Mesendoderm (in vitro differentiated cells): ENCODE results near the gene ABI3BP.

ENCODE experiments used
- DNase-seq: peaks from one replicate; pipeline ENCODE4 v3.0.0; 2013
- H2AK5ac ChIP-seq: 2 replicates; pipeline ENCODE4 v1.6.1; 2013; ENCODE audit warnings: low read length, inconsistent platforms
- H2BK120ac ChIP-seq: 2 replicates; pipeline ENCODE4 v1.6.1; 2013; ENCODE audit warnings: low read depth, mild to moderate bottlenecking, low read length, moderate library complexity, mixed read lengths
- H2BK15ac ChIP-seq: replicated peaks from 2 replicates; pipeline ENCODE4 v1.6.1; 2013; ENCODE audit warnings: low read depth, mild to moderate bottlenecking, moderate library complexity
- H2BK5ac ChIP-seq: 2 replicates; pipeline ENCODE4 v1.6.1; 2013; ENCODE audit warnings: low read length, inconsistent platforms
- H3K18ac ChIP-seq: 2 replicates; pipeline ENCODE4 v1.6.1; 2013; ENCODE audit warnings: mild to moderate bottlenecking, low read length, mixed read lengths
- H3K23ac ChIP-seq: one replicate; pipeline ENCODE4 v1.6.1; 2013; ENCODE audit warnings: low read length
- H3K27ac ChIP-seq: 2 replicates; pipeline ENCODE4 v1.5.1; 2013; ENCODE audit warnings: low read depth, mild to moderate bottlenecking, inconsistent platforms, low read length, moderate library complexity
- H3K27me3 ChIP-seq: 2 replicates; pipeline ENCODE4 v1.6.1; 2013; ENCODE audit warnings: low read length, control low read depth, mild to moderate bottlenecking, inconsistent platforms; ENCODE audit not compliant: insufficient read depth, poor library complexity
- H3K36me3 ChIP-seq: 2 replicates; pipeline ENCODE4 v1.6.1; 2013; ENCODE audit warnings: low read length, inconsistent platforms; ENCODE audit not compliant: control insufficient read depth, insufficient read depth
- H3K4ac ChIP-seq: one replicate; pipeline ENCODE4 v1.6.1; 2013; ENCODE audit warnings: low read depth, mild to moderate bottlenecking, low read length, moderate library complexity
- H3K4me1 ChIP-seq: 2 replicates; pipeline ENCODE4 v1.6.1; 2013; ENCODE audit warnings: low read depth, low read length, inconsistent platforms; ENCODE audit not compliant: control insufficient read depth
- H3K4me2 ChIP-seq: 2 replicates; pipeline ENCODE4 v1.6.1; 2013; ENCODE audit warnings: low read length
- H3K4me3 ChIP-seq: 2 replicates; pipeline ENCODE4 v1.5.1; 2013; ENCODE audit warnings: mild to moderate bottlenecking, low read length
- H3K56ac ChIP-seq: one replicate; pipeline ENCODE4 v1.6.1; 2013; ENCODE audit warnings: low read length
- H3K79me1 ChIP-seq: 2 replicates; pipeline ENCODE4 v1.6.1; 2013; ENCODE audit warnings: low read length, inconsistent platforms
- H3K79me2 ChIP-seq: 2 replicates; pipeline ENCODE4 v1.6.1; 2013; ENCODE audit warnings: mild to moderate bottlenecking, low read length; ENCODE audit not compliant: control insufficient read depth, insufficient read depth
- H3K9ac ChIP-seq: 2 replicates; pipeline ENCODE4 v1.6.1; 2013; ENCODE audit warnings: low read length, inconsistent platforms
- H4K5ac ChIP-seq: one replicate; pipeline ENCODE4 v1.6.1; 2013; ENCODE audit warnings: low read length
- H4K8ac ChIP-seq: one replicate; pipeline ENCODE4 v1.6.1; 2013; ENCODE audit warnings: low read depth, mild to moderate bottlenecking, control low read depth, low read length, moderate library complexity
- WGBS: extraction: QIAGEN DNeasy Blood & Tissue Kit; methylation state at CpG from one replicate; pipeline ENCODE4 v1.1.7; 2013; ENCODE audit warnings: low lambda C conversion rate, missing lambda C conversion rate; ENCODE audit not compliant: insufficient coverage; ENCODE audit errors: extremely low coverage; 5-methylcytosine and 5-hydroxymethylcytosine counted together

The ABI3BP gene

DNA sequence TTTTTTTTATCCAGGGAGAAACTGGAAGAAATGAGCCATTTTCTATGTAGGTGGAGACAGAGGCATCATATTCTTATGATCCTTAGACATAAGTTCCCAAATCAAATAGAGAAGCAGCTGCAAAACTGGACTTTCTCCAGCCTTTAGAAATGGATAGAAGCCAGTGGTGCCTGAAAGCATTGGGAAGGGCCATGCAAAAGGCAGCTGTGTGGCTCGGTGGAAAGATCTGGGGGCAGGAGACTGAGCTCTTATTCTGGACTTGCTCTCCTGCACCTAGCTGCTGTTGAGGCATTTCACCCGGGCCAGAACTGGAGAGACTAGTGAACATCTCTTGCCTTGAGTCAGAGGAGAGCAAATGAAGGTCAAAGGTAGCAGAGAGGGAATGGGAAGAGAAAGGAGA is 210.9 kb downstream of the ABI3BP start:
- no peak overlapping the region for H3K9ac ChIP-seq
- no peak overlapping the region for H2AK5ac ChIP-seq
- no peak overlapping the region for H3K23ac ChIP-seq
- H2BK5ac ChIP-seq, result no peak overlapping the region
- no peak for DNase-seq
- no peak overlapping the region for H2BK120ac ChIP-seq
- H3K4me3 ChIP-seq, result no peak overlapping the region
- no peaks in the 10 kb centered on the region for H3K27me3 ChIP-seq
- H3K36me3 ChIP-seq, result no peaks in the 10 kb centered on the region
- H4K8ac ChIP-seq, result no peak overlapping the region
- H4K5ac ChIP-seq, result no peak overlapping the region
- H3K79me2 ChIP-seq, result no peaks in the 10 kb centered on the region
- no peaks in the 10 kb centered on the region for H3K79me1 ChIP-seq
- no peak overlapping the region for H3K27ac ChIP-seq
- H3K4ac ChIP-seq, result no peak overlapping the region
- no peak overlapping the region for H2BK15ac ChIP-seq
- H3K56ac ChIP-seq, result no peak overlapping the region
- H3K18ac ChIP-seq, result no peak overlapping the region
- H3K4me2 ChIP-seq, result no peak overlapping the region
- no peaks in the 10 kb centered on the region for H3K4me1 ChIP-seq
- WGBS, result no CpG with 5 or more reads among the region's 2 CpGs

DNA sequence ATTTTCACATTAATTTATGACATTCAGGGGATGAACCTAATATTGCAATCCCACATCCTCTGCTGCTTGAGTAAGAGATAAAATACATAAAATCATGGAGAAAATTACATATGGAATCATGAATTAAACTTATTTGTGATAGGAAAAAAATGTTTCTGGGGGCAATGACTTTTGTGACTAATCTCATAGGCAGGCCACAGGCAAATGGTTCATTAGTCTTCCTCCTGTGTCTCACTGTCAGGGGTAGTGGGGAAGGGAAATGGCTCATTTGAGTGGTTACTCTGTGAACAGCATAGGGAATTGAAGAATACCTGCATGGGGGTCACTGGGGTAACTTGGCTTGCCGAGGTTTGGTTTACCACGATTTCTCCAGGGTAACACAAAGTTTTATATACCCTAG is 211.9 kb downstream of the ABI3BP start:
- Histone ChIP-seq H2AK5ac (no peak overlapping the region), H3K79me1 (no peaks in the 10 kb centered on the region), H3K27ac (no peak overlapping the region), H3K4me2 (no peak overlapping the region), H3K18ac (no peak overlapping the region), H3K27me3 (no peaks in the 10 kb centered on the region), H3K4ac (no peak overlapping the region), H2BK15ac (no peak overlapping the region), H3K56ac (no peak overlapping the region), H3K36me3 (no peaks in the 10 kb centered on the region), H3K9ac (no peak overlapping the region), H3K23ac (no peak overlapping the region), H4K5ac (no peak overlapping the region), H2BK120ac (no peak overlapping the region), H4K8ac (no peak overlapping the region), H3K4me3 (no peak overlapping the region), H2BK5ac (no peak overlapping the region), H3K4me1 (no peaks in the 10 kb centered on the region), H3K79me2 (no peaks in the 10 kb centered on the region)
- WGBS, result no CpG with 5 or more reads among the region's 2 CpGs
- DNase-seq, result peak; percentile 7

DNA sequence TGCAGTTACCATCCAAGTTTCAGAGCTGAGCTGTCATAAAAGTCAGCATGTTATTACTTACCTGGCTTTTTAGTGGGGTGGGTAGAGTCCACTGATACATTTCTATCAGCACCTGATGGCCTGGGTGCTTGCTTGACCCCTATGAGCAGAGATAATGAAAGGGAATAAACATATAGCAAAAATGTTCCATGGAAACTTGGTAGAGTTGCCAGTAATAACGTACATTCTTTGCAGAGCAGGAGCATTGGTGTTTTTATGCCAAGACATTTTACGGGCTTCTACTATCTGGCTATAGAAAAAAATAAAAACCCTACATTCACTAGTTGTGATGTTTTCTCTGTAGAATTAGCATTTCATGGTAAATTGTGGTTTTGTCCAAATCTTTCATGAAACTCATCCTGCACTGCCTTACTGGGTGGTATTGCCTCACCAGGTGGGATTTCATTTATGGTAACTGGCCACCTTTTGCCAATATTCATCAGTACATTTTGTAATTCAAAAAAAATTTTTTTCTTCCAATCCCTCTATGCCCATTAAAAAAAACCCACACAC is 213.1 kb downstream of the ABI3BP start:
- Histone ChIP-seq H2BK5ac (no peak overlapping the region), H3K27me3 (no peaks in the 10 kb centered on the region), H3K79me2 (no peaks in the 10 kb centered on the region), H4K5ac (no peak overlapping the region), H3K79me1 (no peaks in the 10 kb centered on the region), H3K4me2 (no peak overlapping the region), H2BK15ac (no peak overlapping the region), H3K9ac (no peak overlapping the region), H3K4ac (no peak overlapping the region), H3K4me1 (no peaks in the 10 kb centered on the region), H3K36me3 (no peaks in the 10 kb centered on the region), H3K56ac (no peak overlapping the region), H2AK5ac (no peak overlapping the region), H3K27ac (no peak overlapping the region), H3K4me3 (no peak overlapping the region), H4K8ac (no peak overlapping the region), H3K18ac (no peak overlapping the region), H2BK120ac (no peak overlapping the region), H3K23ac (no peak overlapping the region)
- DNase-seq, result no peak
- WGBS, result no CpG with 5 or more reads among the region's 2 CpGs

DNA sequence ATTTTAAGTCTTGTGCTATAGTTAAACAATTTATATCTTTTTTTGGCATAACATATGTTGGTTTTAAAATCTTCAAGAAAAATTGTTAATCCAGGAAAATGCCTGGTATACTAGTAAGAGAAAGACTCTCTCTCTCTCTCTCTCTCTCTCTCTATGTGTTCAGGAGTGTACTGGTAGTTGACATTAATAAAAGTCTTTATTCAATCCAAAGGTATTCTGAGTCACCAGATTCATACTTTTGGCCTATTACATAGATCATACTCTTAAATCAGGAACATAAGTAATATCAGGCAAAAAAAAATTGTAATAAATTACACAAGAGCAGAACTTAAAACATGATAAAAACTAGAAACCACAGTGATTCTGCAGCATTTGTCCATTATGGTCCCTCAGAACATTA is 213.7 kb downstream of the ABI3BP start:
- Histone ChIP-seq H2BK120ac (no peak overlapping the region), H4K8ac (no peak overlapping the region), H3K27me3 (no peaks in the 10 kb centered on the region), H2BK5ac (no peak overlapping the region), H2AK5ac (no peak overlapping the region), H4K5ac (no peak overlapping the region), H3K56ac (no peak overlapping the region), H2BK15ac (no peak overlapping the region), H3K4ac (no peak overlapping the region), H3K79me2 (no peaks in the 10 kb centered on the region), H3K9ac (no peak overlapping the region), H3K4me1 (no peaks in the 10 kb centered on the region), H3K4me2 (no peak overlapping the region), H3K4me3 (no peak overlapping the region), H3K79me1 (no peaks in the 10 kb centered on the region), H3K36me3 (no peaks in the 10 kb centered on the region), H3K18ac (no peak overlapping the region), H3K23ac (no peak overlapping the region), H3K27ac (no peak overlapping the region)
- DNase-seq, result no peak

DNA sequence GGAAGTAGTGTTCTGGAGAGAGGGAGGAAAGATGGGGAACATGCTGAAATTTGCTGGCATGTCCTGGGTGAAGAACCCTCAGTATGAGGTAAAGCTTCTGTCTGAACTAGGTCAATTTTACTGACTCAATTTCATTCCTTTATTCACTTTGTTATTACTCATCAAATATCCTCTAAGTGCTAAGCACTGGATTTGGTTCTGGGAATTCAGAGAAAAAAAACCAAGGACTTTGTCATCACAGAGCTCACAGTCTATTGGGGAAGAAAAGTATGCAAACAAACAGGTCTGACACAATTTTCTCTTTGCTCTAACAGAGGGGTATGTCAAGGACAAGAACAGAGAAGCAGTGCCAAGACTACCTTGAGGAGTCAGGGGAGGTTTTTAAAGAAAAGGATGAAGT is 215.9 kb downstream of the ABI3BP start:
- H3K27me3 ChIP-seq, result no peaks in the 10 kb centered on the region
- no peak overlapping the region for H3K56ac ChIP-seq
- no peak for DNase-seq
- no peak overlapping the region for H2BK120ac ChIP-seq
- no peak overlapping the region for H2AK5ac ChIP-seq
- H4K5ac ChIP-seq, result no peak overlapping the region
- no peak overlapping the region for H3K4ac ChIP-seq
- no peak overlapping the region for H3K4me2 ChIP-seq
- no peak overlapping the region for H2BK5ac ChIP-seq
- H3K4me3 ChIP-seq, result no peak overlapping the region
- no peaks in the 10 kb centered on the region for H3K36me3 ChIP-seq
- no peak overlapping the region for H3K9ac ChIP-seq
- no peak overlapping the region for H2BK15ac ChIP-seq
- no peaks in the 10 kb centered on the region for H3K4me1 ChIP-seq
- H3K79me1 ChIP-seq, result no peaks in the 10 kb centered on the region
- H3K18ac ChIP-seq, result no peak overlapping the region
- no peak overlapping the region for H4K8ac ChIP-seq
- no peaks in the 10 kb centered on the region for H3K79me2 ChIP-seq
- H3K27ac ChIP-seq, result no peak overlapping the region
- no peak overlapping the region for H3K23ac ChIP-seq

DNA sequence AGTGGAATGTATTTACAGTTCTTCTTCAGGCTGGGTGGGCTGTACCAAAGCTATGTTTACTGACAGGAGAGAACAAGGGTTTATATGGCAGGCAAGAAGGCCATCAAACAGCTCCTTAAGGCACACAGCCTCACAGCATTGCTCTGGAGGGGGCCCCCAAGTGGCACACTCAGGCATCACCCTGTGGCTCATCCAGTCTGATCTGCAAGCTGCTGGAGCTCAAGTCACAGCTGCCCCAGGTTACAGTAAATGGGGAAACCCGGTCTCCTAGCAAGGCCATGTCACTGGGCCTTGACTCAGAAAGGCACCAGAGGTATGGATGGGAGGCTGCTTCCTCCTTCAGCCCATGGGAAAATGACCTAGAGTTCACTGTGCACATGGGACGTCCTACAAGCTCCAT is 216.5 kb downstream of the ABI3BP start:
- no peaks in the 10 kb centered on the region for H3K36me3 ChIP-seq
- H3K23ac ChIP-seq, result no peak overlapping the region
- H3K79me1 ChIP-seq, result no peaks in the 10 kb centered on the region
- H4K5ac ChIP-seq, result no peak overlapping the region
- H3K4me3 ChIP-seq, result no peak overlapping the region
- WGBS, result no CpG with 5 or more reads among the region's 2 CpGs
- no peak overlapping the region for H3K4ac ChIP-seq
- H3K4me1 ChIP-seq, result no peaks in the 10 kb centered on the region
- DNase-seq, result peak; percentile 28
- H3K9ac ChIP-seq, result no peak overlapping the region
- no peak overlapping the region for H2BK120ac ChIP-seq
- H3K27me3 ChIP-seq, result no peaks in the 10 kb centered on the region
- H3K56ac ChIP-seq, result no peak overlapping the region
- H3K18ac ChIP-seq, result no peak overlapping the region
- no peak overlapping the region for H3K4me2 ChIP-seq
- H2AK5ac ChIP-seq, result no peak overlapping the region
- no peak overlapping the region for H2BK5ac ChIP-seq
- H2BK15ac ChIP-seq, result no peak overlapping the region
- no peak overlapping the region for H3K27ac ChIP-seq
- no peaks in the 10 kb centered on the region for H3K79me2 ChIP-seq
- no peak overlapping the region for H4K8ac ChIP-seq
